ENCODE results near the gene GOPC. TPM values are rescaled to one million over a fixed set of nuclear protein-coding genes. Genes with fewer than 3 reads are reported as not detected.

The GOPC gene
- total and polyA plus RNA-seq, 2 donors (not counting 1 experiment from before 2014, with no cell fraction given) = 8.9 to 26.7 TPM

GRCh38 chr6:117568831-117569410 lies 33.4 kb downstream of the GOPC start:
- Histone ChIP-seq H3K9me3 (ENCODE audit: control extremely low read depth in 1 of 3, control insufficient read depth in 2 of 3, insufficient read depth in 1 of 3, low read length in 2 of 3) (no peaks in the 10 kb centered on the region), H3K4me1 (ENCODE audit: control insufficient read depth in 2 of 2, insufficient read depth in 2 of 2, low read length in 2 of 2) (no peaks in the 10 kb centered on the region), H3K9ac (ENCODE audit: low read length) (no peak overlapping the region), H4K20me1 (ENCODE audit: control insufficient read depth, insufficient read depth, low read length, poor library complexity, severe bottlenecking) (no peaks in the 10 kb centered on the region), H3K4me3 (ENCODE audit: control extremely low read depth in 1 of 5, extremely low read depth in 1 of 5, insufficient read depth in 1 of 5, low read depth in 2 of 5, low read length in 4 of 5) (no peak overlapping the region), H3K79me2 (ENCODE audit: control insufficient read depth, insufficient read depth, low read length) (no peaks in the 10 kb centered on the region), H3K36me3 (replicated peaks in 1 of 2; ENCODE audit: control extremely low read depth in 1 of 2, control insufficient read depth in 1 of 2, extremely low read depth in 1 of 2, insufficient read depth in 2 of 2, low read length in 1 of 2) (peaks cover 16 to 73% of the 10 kb centered on the region in 2 experiments), H3K27ac (ENCODE audit: low read length in 2 of 2) (no peak overlapping the region), H2AFZ (ENCODE audit: insufficient read depth, low read depth, low read length, poor library complexity, severe bottlenecking) (no peak overlapping the region), H3K4me2 (replicated peaks; ENCODE audit: low read depth, low read length, poor library complexity, severe bottlenecking) (no peak overlapping the region), H3K27me3 (replicated peaks in 1 of 4; ENCODE audit: control extremely low read depth in 1 of 4, control insufficient read depth in 3 of 4, insufficient read depth in 4 of 4, low read length in 3 of 4) (no peaks in the 10 kb centered on the region)
- TF ChIP-seq EZH2 (IDR thresholded peaks at IDR 0.05; ENCODE audit: borderline replicate concordance, insufficient read depth, low read depth, low read length, poor library complexity, severe bottlenecking) (no peak), CTCF (IDR thresholded peaks at IDR 0.05) (no peak)
- no peaks in the 10 kb centered on the region for H3K4me1 Mint-ChIP-seq
- H3K4me3 Mint-ChIP-seq = no peak overlapping the region
- H3K27me3 Mint-ChIP-seq = no peaks in the 10 kb centered on the region
- ChIA-PET POLR2A (no interaction called here), CTCF (interaction anchor here (1.7 to 2.4 kb wide), 2 partner anchors 11 to 13 kb away, joined by 4 to 18 read pairs; no protein-coding TSS in a partner anchor)
- no peak overlapping the region for H3K27ac Mint-ChIP-seq
- DNase-seq = no peak
- WGBS (ENCODE audit: insufficient coverage) = no CpG with 5 or more reads among the region's 1 CpG
- intact Hi-C loops (cut with micrococcal nuclease) = no loop called here
- no peaks in the 10 kb centered on the region for H3K9me3 Mint-ChIP-seq (ENCODE audit: insufficient read depth)
- ATAC-seq (ENCODE audit: low read depth) = no peak

GRCh38 chr6:117568247-117568646 lies 34.1 kb downstream of the GOPC start:
- Histone ChIP-seq H3K9ac (ENCODE audit: low read length) (no peak overlapping the region), H3K4me3 (ENCODE audit: control extremely low read depth in 1 of 5, extremely low read depth in 1 of 5, insufficient read depth in 1 of 5, low read depth in 2 of 5, low read length in 4 of 5) (no peak overlapping the region), H2AFZ (ENCODE audit: insufficient read depth, low read depth, low read length, poor library complexity, severe bottlenecking) (no peak overlapping the region), H3K4me2 (replicated peaks; ENCODE audit: low read depth, low read length, poor library complexity, severe bottlenecking) (no peak overlapping the region), H3K9me3 (ENCODE audit: control extremely low read depth in 1 of 3, control insufficient read depth in 2 of 3, insufficient read depth in 1 of 3, low read length in 2 of 3) (no peaks in the 10 kb centered on the region), H3K4me1 (ENCODE audit: control insufficient read depth in 2 of 2, insufficient read depth in 2 of 2, low read length in 2 of 2) (no peaks in the 10 kb centered on the region), H4K20me1 (ENCODE audit: control insufficient read depth, insufficient read depth, low read length, poor library complexity, severe bottlenecking) (no peaks in the 10 kb centered on the region), H3K79me2 (ENCODE audit: control insufficient read depth, insufficient read depth, low read length) (no peaks in the 10 kb centered on the region), H3K27me3 (replicated peaks in 1 of 4; ENCODE audit: control extremely low read depth in 1 of 4, control insufficient read depth in 3 of 4, insufficient read depth in 4 of 4, low read length in 3 of 4) (no peaks in the 10 kb centered on the region), H3K36me3 (replicated peaks in 1 of 2; ENCODE audit: control extremely low read depth in 1 of 2, control insufficient read depth in 1 of 2, extremely low read depth in 1 of 2, insufficient read depth in 2 of 2, low read length in 1 of 2) (peaks cover 16 to 71% of the 10 kb centered on the region in 2 experiments), H3K27ac (ENCODE audit: low read length in 2 of 2) (no peak overlapping the region)
- Mint-ChIP-seq H3K4me3 (no peak overlapping the region), H3K27ac (no peak overlapping the region), H3K9me3 (ENCODE audit: insufficient read depth) (no peaks in the 10 kb centered on the region), H3K4me1 (no peaks in the 10 kb centered on the region), H3K27me3 (no peaks in the 10 kb centered on the region)
- WGBS (ENCODE audit: insufficient coverage) = 100% methylated on average over 1 of the region's 2 CpGs
- ATAC-seq (ENCODE audit: low read depth) = no peak
- intact Hi-C loops (cut with micrococcal nuclease) = no loop called here
- ChIA-PET POLR2A (no interaction called here), CTCF (interaction anchor here (1.7 to 2.4 kb wide), 2 partner anchors 10 to 12 kb away, joined by 4 to 18 read pairs; no protein-coding TSS in a partner anchor)
- DNase-seq = no peak
- TF ChIP-seq EZH2 (IDR thresholded peaks at IDR 0.05; ENCODE audit: borderline replicate concordance, insufficient read depth, low read depth, low read length, poor library complexity, severe bottlenecking) (no peak), CTCF (IDR thresholded peaks at IDR 0.05) (no peak)
